Body of pancreas (tissue), 4 donors: Measurements from ENCODE around the gene LRP11.

ENCODE experiments used
- POLR2A ChIP-seq, 3 donors: fragments of 450-650 bp; IDR thresholded peaks; one replicate each; pipeline ENCODE4 v1.6.1; 2016; ENCODE audit warnings: antibody characterized with exemption in 3 of 3, mild to moderate bottlenecking in 2 of 3
- TF ChIP-seq, protein P1 (sequence below), 7 experiments: fragments of 450-650 bp in 4 of 7; fragments of 200-600 bp in 3 of 7; sonication (generic) in 3 of 7; IDR thresholded peaks; one replicate each; pipeline ENCODE4 v1.5.1; 2016 to 2019; ENCODE audit warnings: antibody characterized with exemption in 7 of 7

DNA sequence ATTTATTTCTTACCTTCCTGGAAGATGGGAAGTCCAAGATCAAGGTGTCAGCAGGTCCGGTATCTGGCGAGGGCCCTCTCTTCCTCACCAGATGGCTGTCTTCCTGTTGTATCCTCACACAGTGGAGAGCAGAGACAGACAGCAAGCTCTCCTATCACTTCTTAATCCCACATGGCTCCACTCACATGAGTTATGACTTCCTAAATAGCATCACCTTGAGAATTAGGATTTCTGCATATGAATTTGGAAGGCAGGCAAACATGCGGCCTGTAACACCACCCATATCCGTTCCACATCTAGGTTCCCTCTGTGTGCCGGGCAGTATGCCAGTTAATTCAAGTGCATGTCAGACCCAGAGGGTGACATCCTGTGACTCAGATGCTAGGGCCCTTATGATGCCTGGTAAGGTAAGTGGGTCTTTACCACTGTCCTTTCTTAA, 31.7 kb upstream of the LRP11 start:
- TF ChIP-seq, protein P1, sequence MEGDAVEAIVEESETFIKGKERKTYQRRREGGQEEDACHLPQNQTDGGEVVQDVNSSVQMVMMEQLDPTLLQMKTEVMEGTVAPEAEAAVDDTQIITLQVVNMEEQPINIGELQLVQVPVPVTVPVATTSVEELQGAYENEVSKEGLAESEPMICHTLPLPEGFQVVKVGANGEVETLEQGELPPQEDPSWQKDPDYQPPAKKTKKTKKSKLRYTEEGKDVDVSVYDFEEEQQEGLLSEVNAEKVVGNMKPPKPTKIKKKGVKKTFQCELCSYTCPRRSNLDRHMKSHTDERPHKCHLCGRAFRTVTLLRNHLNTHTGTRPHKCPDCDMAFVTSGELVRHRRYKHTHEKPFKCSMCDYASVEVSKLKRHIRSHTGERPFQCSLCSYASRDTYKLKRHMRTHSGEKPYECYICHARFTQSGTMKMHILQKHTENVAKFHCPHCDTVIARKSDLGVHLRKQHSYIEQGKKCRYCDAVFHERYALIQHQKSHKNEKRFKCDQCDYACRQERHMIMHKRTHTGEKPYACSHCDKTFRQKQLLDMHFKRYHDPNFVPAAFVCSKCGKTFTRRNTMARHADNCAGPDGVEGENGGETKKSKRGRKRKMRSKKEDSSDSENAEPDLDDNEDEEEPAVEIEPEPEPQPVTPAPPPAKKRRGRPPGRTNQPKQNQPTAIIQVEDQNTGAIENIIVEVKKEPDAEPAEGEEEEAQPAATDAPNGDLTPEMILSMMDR (IDR thresholded peaks at IDR 0.05): no peak
- TF ChIP-seq POLR2A (IDR thresholded peaks at IDR 0.05): no peak
